ENCODE measurements around the gene PRR23A.

The PRR23A gene

GRCh38 chr3:138972941-138973340 lies 33.1 kb downstream of the PRR23A start:
- DNase-seq (ENCODE audit: low read depth) = no peak

- DNase-seq (ENCODE audit: low read depth) = no peak
Measured at GRCh38 chr3:138971766-138972320, 34.2 kb downstream of the PRR23A start.

GRCh38 chr3:138964923-138965322 lies 41.1 kb downstream of the PRR23A start:
- no peak for DNase-seq (ENCODE audit: low read depth)

- no peak for DNase-seq (ENCODE audit: low read depth)
Measured at GRCh38 chr3:138964264-138964663, 41.8 kb downstream of the PRR23A start.

GRCh38 chr3:138962854-138963560 lies 43.1 kb downstream of the PRR23A start:
- DNase-seq (ENCODE audit: low read depth) = no peak

- DNase-seq (ENCODE audit: low read depth) = no peak
Measured at GRCh38 chr3:138960417-138960852, 45.6 kb downstream of the PRR23A start.

All from activated T-cell treated with anti-CD3 and anti-CD28 coated beads for 48 hours (primary cell).